ENCODE measurements around the gene GARS1. TPM values are rescaled to one million over a fixed set of nuclear protein-coding genes. Genes with fewer than 3 reads are reported as not detected.

GARS1 gene
- total RNA-seq, 1 experiment from 2014 or later: 380 TPM

DNA sequence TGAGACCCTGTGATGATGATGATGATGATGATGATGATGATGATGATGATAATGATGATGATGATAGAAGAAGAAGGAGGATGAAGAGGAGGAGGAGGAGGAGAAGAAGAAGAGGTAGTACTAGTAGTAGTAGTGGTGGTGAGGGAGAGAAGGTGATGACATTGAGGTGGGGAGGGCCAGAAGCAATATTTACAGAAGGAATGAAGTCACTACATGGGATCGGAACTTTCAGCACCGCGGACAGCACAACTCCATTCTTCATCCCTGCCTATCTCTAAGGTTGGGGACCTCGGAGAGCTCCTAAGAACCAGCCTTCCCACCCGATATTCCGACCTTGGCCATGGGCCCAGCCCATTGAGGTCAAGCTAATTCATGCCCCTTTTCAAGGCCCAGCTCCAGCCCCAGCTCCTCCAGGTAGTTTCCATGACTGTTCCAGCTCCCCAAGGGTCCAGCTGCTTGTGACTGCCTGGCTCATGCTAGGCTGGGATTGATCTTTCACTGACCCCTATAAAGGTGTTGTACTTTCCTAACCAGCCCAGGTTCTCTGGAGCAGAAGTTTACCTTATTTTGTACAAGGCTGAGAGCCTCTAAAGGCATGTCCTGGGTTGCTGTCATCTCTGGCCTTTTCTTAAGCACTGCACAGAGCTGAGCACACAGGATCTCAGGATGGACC lies 77.3 kb downstream of the GARS1 start:
- ChIA-PET POLR2A (no interaction called here), CTCF (interaction anchor here (0.6 to 0.7 kb wide), 3 partner anchors 40 to 121 kb away, joined by 3 read pairs; no protein-coding TSS in a partner anchor)
- DNase-seq: peak; percentile 71 to 81
- no peak overlapping the region for H3K27ac Mint-ChIP-seq (ENCODE audit: unreplicated experiment)
- H3K36me3 ChIP-seq (ENCODE audit: control insufficient read depth, insufficient read depth, low read length): no peaks in the 10 kb centered on the region
- no peaks in the 10 kb centered on the region for H3K9me3 ChIP-seq
- no peaks in the 10 kb centered on the region; the same call in none of the 2 replicates for H3K27me3 ChIP-seq (replicated peaks; ENCODE audit: control insufficient read depth, insufficient read depth, low read length)
- no peak overlapping the region for H3K4me3 ChIP-seq (ENCODE audit: low read depth, low read length)
- H3K4me1 Mint-ChIP-seq (ENCODE audit: low read depth, unreplicated experiment): no peaks in the 10 kb centered on the region
- peaks cover 14% of the 10 kb centered on the region for H3K27me3 Mint-ChIP-seq (ENCODE audit: insufficient read depth, unreplicated experiment)
- no TSS peak for BruUV-seq (replicated peaks)
- no peaks in the 10 kb centered on the region for H3K9me3 Mint-ChIP-seq (ENCODE audit: unreplicated experiment)
- TF ChIP-seq, protein P1, sequence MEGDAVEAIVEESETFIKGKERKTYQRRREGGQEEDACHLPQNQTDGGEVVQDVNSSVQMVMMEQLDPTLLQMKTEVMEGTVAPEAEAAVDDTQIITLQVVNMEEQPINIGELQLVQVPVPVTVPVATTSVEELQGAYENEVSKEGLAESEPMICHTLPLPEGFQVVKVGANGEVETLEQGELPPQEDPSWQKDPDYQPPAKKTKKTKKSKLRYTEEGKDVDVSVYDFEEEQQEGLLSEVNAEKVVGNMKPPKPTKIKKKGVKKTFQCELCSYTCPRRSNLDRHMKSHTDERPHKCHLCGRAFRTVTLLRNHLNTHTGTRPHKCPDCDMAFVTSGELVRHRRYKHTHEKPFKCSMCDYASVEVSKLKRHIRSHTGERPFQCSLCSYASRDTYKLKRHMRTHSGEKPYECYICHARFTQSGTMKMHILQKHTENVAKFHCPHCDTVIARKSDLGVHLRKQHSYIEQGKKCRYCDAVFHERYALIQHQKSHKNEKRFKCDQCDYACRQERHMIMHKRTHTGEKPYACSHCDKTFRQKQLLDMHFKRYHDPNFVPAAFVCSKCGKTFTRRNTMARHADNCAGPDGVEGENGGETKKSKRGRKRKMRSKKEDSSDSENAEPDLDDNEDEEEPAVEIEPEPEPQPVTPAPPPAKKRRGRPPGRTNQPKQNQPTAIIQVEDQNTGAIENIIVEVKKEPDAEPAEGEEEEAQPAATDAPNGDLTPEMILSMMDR (IDR thresholded peaks at IDR 0.05; ENCODE audit: insufficient read depth in 1 of 2, low read depth in 1 of 2, low read length in 1 of 2, severe bottlenecking in 1 of 2, unreplicated experiment in 1 of 2): no peak
- no peaks in the 10 kb centered on the region for H3K36me3 Mint-ChIP-seq (ENCODE audit: insufficient read depth, unreplicated experiment)
- no peak overlapping the region for H3K4me3 Mint-ChIP-seq (ENCODE audit: unreplicated experiment)
- intact Hi-C loops (cut with micrococcal nuclease; ENCODE audit: unreplicated experiment): no loop called here
- H3K4me1 ChIP-seq: no peaks in the 10 kb centered on the region

DNA sequence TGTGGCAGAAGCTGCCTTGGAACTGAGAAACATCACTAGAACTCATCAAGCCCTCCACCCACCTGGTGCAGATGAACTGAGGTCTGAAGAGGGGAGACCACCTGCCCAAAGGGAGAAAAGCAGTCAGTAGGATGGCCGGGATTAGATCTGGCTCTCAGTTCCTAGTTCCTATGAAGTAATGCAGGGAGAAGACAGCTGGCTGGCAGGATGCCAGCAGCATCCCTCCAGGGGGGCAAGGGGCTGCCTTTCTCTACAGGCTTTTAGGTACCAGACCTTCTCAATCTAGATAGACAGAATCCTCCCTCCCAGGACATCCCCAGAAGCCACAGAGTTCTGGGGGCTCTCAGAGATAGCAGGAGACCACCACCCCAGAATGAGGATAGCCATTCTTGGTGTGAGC lies 79.7 kb downstream of the GARS1 start:
- H3K27ac Mint-ChIP-seq (ENCODE audit: unreplicated experiment): no peak overlapping the region
- Histone ChIP-seq H3K4me3 (ENCODE audit: low read depth, low read length) (no peak overlapping the region), H3K4me1 (no peaks in the 10 kb centered on the region), H3K27me3 (replicated peaks; ENCODE audit: control insufficient read depth, insufficient read depth, low read length) (no peaks in the 10 kb centered on the region; the same call in 1 of the 2 replicates), H3K9me3 (no peaks in the 10 kb centered on the region), H3K36me3 (ENCODE audit: control insufficient read depth, insufficient read depth, low read length) (no peaks in the 10 kb centered on the region)
- H3K27me3 Mint-ChIP-seq (ENCODE audit: insufficient read depth, unreplicated experiment): peaks cover 23% of the 10 kb centered on the region
- DNase-seq: no peak
- TF ChIP-seq, protein P1 (IDR thresholded peaks at IDR 0.05; ENCODE audit: insufficient read depth in 1 of 2, low read depth in 1 of 2, low read length in 1 of 2, severe bottlenecking in 1 of 2, unreplicated experiment in 1 of 2): no peak
- no peaks in the 10 kb centered on the region for H3K36me3 Mint-ChIP-seq (ENCODE audit: insufficient read depth, unreplicated experiment)
- intact Hi-C loops (cut with micrococcal nuclease; ENCODE audit: unreplicated experiment): no loop called here
- CTCF ChIA-PET: no interaction called here
- POLR2A ChIA-PET: no interaction called here
- no TSS peak for BruUV-seq (replicated peaks)
- H3K4me1 Mint-ChIP-seq (ENCODE audit: low read depth, unreplicated experiment): no peaks in the 10 kb centered on the region
- H3K9me3 Mint-ChIP-seq (ENCODE audit: unreplicated experiment): no peaks in the 10 kb centered on the region
- H3K4me3 Mint-ChIP-seq (ENCODE audit: unreplicated experiment): no peak overlapping the region

DNA sequence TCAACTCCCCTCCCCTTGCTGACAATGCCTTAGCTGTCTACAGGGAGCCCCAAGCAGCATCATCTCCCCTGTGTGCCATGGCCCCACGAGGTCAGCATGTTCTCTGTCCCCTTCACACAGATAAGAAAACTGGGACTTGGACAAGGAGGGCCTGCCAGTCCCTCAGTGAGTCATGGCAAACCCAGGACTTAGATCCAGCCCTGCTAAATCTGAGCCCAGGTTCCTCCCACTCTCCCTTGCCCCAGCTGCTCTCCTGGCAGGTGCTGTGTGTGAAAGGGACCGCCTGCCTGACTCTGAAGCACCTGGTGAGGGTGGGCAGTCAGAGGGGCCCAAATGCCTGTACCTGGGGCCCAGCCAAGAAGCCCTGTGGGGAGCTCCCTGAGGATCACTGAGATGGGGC lies 80.2 kb downstream of the GARS1 start:
- CTCF ChIA-PET: no interaction called here

More for the DNA sequence above, 80.2 kb downstream of the GARS1 start:
- Histone ChIP-seq H3K27me3 (replicated peaks; ENCODE audit: control insufficient read depth, insufficient read depth, low read length) (no peaks in the 10 kb centered on the region; the same call in 1 of the 2 replicates), H3K4me3 (ENCODE audit: low read depth, low read length) (no peak overlapping the region), H3K9me3 (no peaks in the 10 kb centered on the region), H3K4me1 (no peaks in the 10 kb centered on the region), H3K36me3 (ENCODE audit: control insufficient read depth, insufficient read depth, low read length) (no peaks in the 10 kb centered on the region)
- no peaks in the 10 kb centered on the region for H3K4me1 Mint-ChIP-seq (ENCODE audit: low read depth, unreplicated experiment)
- no peak overlapping the region for H3K27ac Mint-ChIP-seq (ENCODE audit: unreplicated experiment)
- H3K36me3 Mint-ChIP-seq (ENCODE audit: insufficient read depth, unreplicated experiment): no peaks in the 10 kb centered on the region
- peaks cover 19% of the 10 kb centered on the region for H3K27me3 Mint-ChIP-seq (ENCODE audit: insufficient read depth, unreplicated experiment)
- no TSS peak for BruUV-seq (replicated peaks)
- POLR2A ChIA-PET: no interaction called here
- DNase-seq: no peak
- H3K4me3 Mint-ChIP-seq (ENCODE audit: unreplicated experiment): no peak overlapping the region
- TF ChIP-seq, protein P1 (IDR thresholded peaks at IDR 0.05; ENCODE audit: insufficient read depth in 1 of 2, low read depth in 1 of 2, low read length in 1 of 2, severe bottlenecking in 1 of 2, unreplicated experiment in 1 of 2): no peak
- intact Hi-C loops (cut with micrococcal nuclease; ENCODE audit: unreplicated experiment): no loop called here
- no peaks in the 10 kb centered on the region for H3K9me3 Mint-ChIP-seq (ENCODE audit: unreplicated experiment)
